ENCODE data around the gene IVD.
A peak's percentile ranks its signal among the peaks of the same experiment; 100 is the strongest.

Gene IVD

GRCh38 chr15:40405501-40406381 lies at the start of gene IVD:
IVD (plus strand) TSS chr15:40405795; CDS start chr15:40405828, 33 bp downstream.
- DNase-seq, result peak; percentile 89

- no peak for DNase-seq
Measured at GRCh38 chr15:40355976-40356585, 49.5 kb upstream of the IVD start.

- no peak for DNase-seq
Measured at GRCh38 chr15:40357246-40357645, 48.3 kb upstream of the IVD start.

- peak; percentile 84 for DNase-seq
Measured at GRCh38 chr15:40357723-40358470, 47.7 kb upstream of the IVD start, which contains the start of gene DISP2. DISP2 (plus strand) TSS chr15:40358219; CDS start chr15:40358322, 103 bp downstream.

GRCh38 chr15:40358471-40359353 lies 46.9 kb upstream of the IVD start:
- peak; percentile 66 for DNase-seq

- DNase-seq, result no peak
Measured at GRCh38 chr15:40360015-40360414, 45.6 kb upstream of the IVD start.

- no peak for DNase-seq
Measured at GRCh38 chr15:40361640-40362039, 44.0 kb upstream of the IVD start.

GRCh38 chr15:40363611-40364010 lies 42.0 kb upstream of the IVD start:
- DNase-seq, result no peak

GRCh38 chr15:40364251-40364650 lies 41.3 kb upstream of the IVD start:
- DNase-seq, result no peak

GRCh38 chr15:40365016-40365415 lies 40.6 kb upstream of the IVD start:
- DNase-seq, result no peak

GRCh38 chr15:40365624-40366456 lies 39.8 kb upstream of the IVD start:
- no peak for DNase-seq

GRCh38 chr15:40366457-40367370 lies 38.9 kb upstream of the IVD start:
- no peak for DNase-seq

- DNase-seq, result no peak
Measured at GRCh38 chr15:40367371-40367685, 38.3 kb upstream of the IVD start.

- DNase-seq, result peak; percentile 93
Measured at GRCh38 chr15:40367686-40368611, 37.6 kb upstream of the IVD start.

GRCh38 chr15:40368719-40369473 lies 36.7 kb upstream of the IVD start:
- no peak for DNase-seq

GRCh38 chr15:40369474-40369869 lies 36.1 kb upstream of the IVD start:
- DNase-seq, result no peak

GRCh38 chr15:40369971-40370370 lies 35.6 kb upstream of the IVD start:
- no peak for DNase-seq

GRCh38 chr15:40372981-40373380 lies 32.6 kb upstream of the IVD start:
- DNase-seq, result no peak

GRCh38 chr15:40377606-40378005 lies 28.0 kb upstream of the IVD start:
- DNase-seq, result no peak

Measured in RPMI8226 (cell line).